Right lobe of liver (tissue), 4 donors: ENCODE results near the gene CELSR1.

Experiments
- POLR2A ChIP-seq: fragments of 450-650 bp; IDR thresholded peaks from one replicate; pipeline ENCODE4 v1.6.1; 2017; ENCODE audit warnings: antibody characterized with exemption, mild to moderate bottlenecking
- TF ChIP-seq, protein P1 (sequence below), 4 donors: fragments of 200-600 bp in 3 of 4; fragments of 450-650 bp in 1 of 4; IDR thresholded peaks; one replicate each; pipeline versions ENCODE4 v1.5.1 to v1.8.0; 2016 to 2022; ENCODE audit warnings: antibody characterized with exemption in 4 of 4, mild to moderate bottlenecking in 2 of 4
- donor health status: DM: no; HTN: no; CAD: no.
- donor health status: DM: no; HTN: no; CAD: no.
- donor health status: DM: no; HTN: yes; CAD: no.

DNA sequence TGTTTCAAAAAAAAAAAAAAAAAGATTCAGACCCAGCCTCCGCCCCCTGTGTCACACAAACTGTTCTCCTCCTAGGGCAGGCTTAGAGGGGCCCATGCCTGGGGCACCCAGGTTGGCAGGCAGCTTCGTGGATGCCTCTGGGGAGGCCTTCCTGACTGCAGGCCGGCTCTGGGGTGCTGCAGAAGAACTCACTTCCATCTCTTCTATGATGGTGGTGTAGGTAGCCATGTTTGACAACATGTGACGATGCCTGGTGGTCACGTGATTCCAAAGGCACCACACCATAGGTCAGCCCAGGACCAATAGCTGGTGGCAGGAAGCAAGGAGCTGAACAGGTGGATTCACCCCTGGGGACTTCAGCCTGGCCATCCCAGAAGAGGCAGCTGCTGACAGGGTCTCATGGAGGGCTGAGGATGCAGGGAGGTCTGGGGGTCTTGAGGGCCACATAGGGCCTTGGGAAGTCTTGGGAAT is 24.1 kb upstream of the CELSR1 start:
- TF ChIP-seq, protein P1, sequence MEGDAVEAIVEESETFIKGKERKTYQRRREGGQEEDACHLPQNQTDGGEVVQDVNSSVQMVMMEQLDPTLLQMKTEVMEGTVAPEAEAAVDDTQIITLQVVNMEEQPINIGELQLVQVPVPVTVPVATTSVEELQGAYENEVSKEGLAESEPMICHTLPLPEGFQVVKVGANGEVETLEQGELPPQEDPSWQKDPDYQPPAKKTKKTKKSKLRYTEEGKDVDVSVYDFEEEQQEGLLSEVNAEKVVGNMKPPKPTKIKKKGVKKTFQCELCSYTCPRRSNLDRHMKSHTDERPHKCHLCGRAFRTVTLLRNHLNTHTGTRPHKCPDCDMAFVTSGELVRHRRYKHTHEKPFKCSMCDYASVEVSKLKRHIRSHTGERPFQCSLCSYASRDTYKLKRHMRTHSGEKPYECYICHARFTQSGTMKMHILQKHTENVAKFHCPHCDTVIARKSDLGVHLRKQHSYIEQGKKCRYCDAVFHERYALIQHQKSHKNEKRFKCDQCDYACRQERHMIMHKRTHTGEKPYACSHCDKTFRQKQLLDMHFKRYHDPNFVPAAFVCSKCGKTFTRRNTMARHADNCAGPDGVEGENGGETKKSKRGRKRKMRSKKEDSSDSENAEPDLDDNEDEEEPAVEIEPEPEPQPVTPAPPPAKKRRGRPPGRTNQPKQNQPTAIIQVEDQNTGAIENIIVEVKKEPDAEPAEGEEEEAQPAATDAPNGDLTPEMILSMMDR (IDR thresholded peaks at IDR 0.05) = no peak
- TF ChIP-seq POLR2A = no peak
